Neural crest cell (in vitro differentiated cells): Measurements from ENCODE around the gene UQCC2. TPM values are rescaled to one million over a fixed set of nuclear protein-coding genes. Genes with fewer than 3 reads are reported as not detected.

ENCODE experiments used
- DNase-seq: peaks from one replicate; pipeline ENCODE4 v3.0.0; 2021; ENCODE audit warnings: low read depth, mixed read lengths, low spot score
- H3K27ac Mint-ChIP-seq: one replicate; pipeline ENCODE4 v1.8.0; 2021; ENCODE audit warnings: mild to moderate bottlenecking, mixed read lengths; ENCODE audit not compliant: unreplicated experiment
- H3K27me3 Mint-ChIP-seq: 2 replicates; pipeline ENCODE4 v1.8.0; 2021; ENCODE audit warnings: low read depth, mild to moderate bottlenecking, mixed read lengths
- H3K36me3 Mint-ChIP-seq: 2 replicates; pipeline ENCODE4 v1.8.0; 2021; ENCODE audit warnings: low read depth, mild to moderate bottlenecking, mixed read lengths
- H3K4me1 Mint-ChIP-seq: 2 replicates; pipeline ENCODE4 v1.8.0; 2021; ENCODE audit warnings: mixed read lengths
- H3K4me3 Mint-ChIP-seq: one replicate; pipeline ENCODE4 v1.8.0; 2021; ENCODE audit warnings: mild to moderate bottlenecking, mixed read lengths
- H3K9me3 Mint-ChIP-seq: 2 replicates; pipeline ENCODE4 v1.8.0; 2021; ENCODE audit warnings: mixed read lengths
- CTCF ChIP-seq: fragments of 200-600 bp; sonication (generic); conservative IDR thresholded peaks from 2 replicates; pipeline ENCODE4 v1.5.0; 2021; ENCODE audit warnings: antibody characterized with exemption, mild to moderate bottlenecking
- total RNA-seq: library from RNA; stranded (reverse); gene quantifications from 2 replicates; pipeline ENCODE4 v1.2.1, GENCODE V29; 2021

UQCC2 gene
- total RNA-seq, 1 donor from 2014 or later, result 116 TPM

- TF ChIP-seq CTCF, result no peak
- Mint-ChIP-seq H3K4me3 (no peak overlapping the region), H3K36me3 (peaks cover 3% of the 10 kb centered on the region), H3K4me1 (peaks cover 7% of the 10 kb centered on the region), H3K27ac (no peak overlapping the region), H3K27me3 (peaks cover 2% of the 10 kb centered on the region), H3K9me3 (no peaks in the 10 kb centered on the region)
- DNase-seq, result no peak
These were observed 24.2 kb downstream of the UQCC2 start for GRCh38 chr6:33686981-33687975.

- TF ChIP-seq CTCF, result no peak
- Mint-ChIP-seq H3K9me3 (no peaks in the 10 kb centered on the region), H3K4me3 (no peak overlapping the region), H3K27ac (peak overlapping the region; percentile 50), H3K27me3 (peaks cover 2% of the 10 kb centered on the region), H3K4me1 (peaks cover 7% of the 10 kb centered on the region), H3K36me3 (peaks cover 3% of the 10 kb centered on the region)
- no peak for DNase-seq
These were observed 25.1 kb downstream of the UQCC2 start for GRCh38 chr6:33686225-33686924.

GRCh38 chr6:33685411-33686224 lies 25.9 kb downstream of the UQCC2 start:
- no peak for DNase-seq
- Mint-ChIP-seq H3K36me3 (peaks cover 3% of the 10 kb centered on the region), H3K9me3 (no peaks in the 10 kb centered on the region), H3K27me3 (peaks cover 2% of the 10 kb centered on the region), H3K4me1 (peaks cover 7% of the 10 kb centered on the region), H3K27ac (peak overlapping the region; percentile 50), H3K4me3 (no peak overlapping the region)
- no peak for TF ChIP-seq CTCF

GRCh38 chr6:33684983-33685382 lies 26.5 kb downstream of the UQCC2 start:
- H3K4me3 Mint-ChIP-seq, result no peak overlapping the region
- peaks cover 3% of the 10 kb centered on the region for H3K36me3 Mint-ChIP-seq
- H3K9me3 Mint-ChIP-seq, result no peaks in the 10 kb centered on the region
- no peak for TF ChIP-seq CTCF
- peaks cover 7% of the 10 kb centered on the region for H3K4me1 Mint-ChIP-seq
- DNase-seq, result no peak
- peaks cover 2% of the 10 kb centered on the region for H3K27me3 Mint-ChIP-seq
- H3K27ac Mint-ChIP-seq, result no peak overlapping the region

- H3K27ac Mint-ChIP-seq, result no peak overlapping the region
- peaks cover 7% of the 10 kb centered on the region for H3K4me1 Mint-ChIP-seq
- no peak for TF ChIP-seq CTCF
- H3K4me3 Mint-ChIP-seq, result no peak overlapping the region
- H3K27me3 Mint-ChIP-seq, result peaks cover 2% of the 10 kb centered on the region
- no peak for DNase-seq
- H3K9me3 Mint-ChIP-seq, result no peaks in the 10 kb centered on the region
- peaks cover 5% of the 10 kb centered on the region for H3K36me3 Mint-ChIP-seq
These were observed 27.0 kb downstream of the UQCC2 start for GRCh38 chr6:33684428-33684896.
